Stimulated activated CD4-positive, alpha-beta T cell treated with anti-CD3 and anti-CD28 coated beads, Interleukin-1b, Interleukin-23, amount 100 ng/mL, for 24 hours (primary cell): ENCODE measurements around the gene PDXP.
A peak's percentile ranks its signal among the peaks of the same experiment; 100 is the strongest.
"Not testable (repeated sequence)": the region's sequence is repeated elsewhere in the genome, so short reads cannot be mapped to it uniquely, and the experiment has no call there.

Experiments
- DNase-seq, 4 experiments: peaks; one replicate each; pipeline ENCODE4 v3.0.0-alpha.2; 2020; ENCODE audit warnings: low read depth in 4 of 4, low spot score in 1 of 4

PDXP gene

DNA sequence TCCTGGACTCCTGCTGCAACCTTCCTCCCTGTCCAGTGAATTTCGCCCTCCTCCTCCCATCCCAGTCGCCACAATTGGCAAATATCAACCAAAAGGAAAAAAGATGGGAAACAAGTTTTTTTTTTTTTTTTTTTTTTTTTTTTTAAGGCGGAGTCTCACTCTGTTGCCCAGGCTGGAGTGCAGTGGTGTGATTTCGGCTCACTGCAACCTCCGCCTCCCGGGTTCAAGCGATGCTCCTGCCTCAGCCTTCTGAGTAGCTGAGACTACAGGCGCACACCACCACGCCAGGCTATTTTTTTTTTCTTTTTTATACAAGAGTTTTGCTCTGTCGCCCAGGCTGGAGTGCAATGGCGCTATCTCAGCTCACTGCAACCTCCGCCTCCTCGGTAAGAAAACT is 37.7 kb downstream of the PDXP start:
- DNase-seq = not testable (repeated sequence)

DNA sequence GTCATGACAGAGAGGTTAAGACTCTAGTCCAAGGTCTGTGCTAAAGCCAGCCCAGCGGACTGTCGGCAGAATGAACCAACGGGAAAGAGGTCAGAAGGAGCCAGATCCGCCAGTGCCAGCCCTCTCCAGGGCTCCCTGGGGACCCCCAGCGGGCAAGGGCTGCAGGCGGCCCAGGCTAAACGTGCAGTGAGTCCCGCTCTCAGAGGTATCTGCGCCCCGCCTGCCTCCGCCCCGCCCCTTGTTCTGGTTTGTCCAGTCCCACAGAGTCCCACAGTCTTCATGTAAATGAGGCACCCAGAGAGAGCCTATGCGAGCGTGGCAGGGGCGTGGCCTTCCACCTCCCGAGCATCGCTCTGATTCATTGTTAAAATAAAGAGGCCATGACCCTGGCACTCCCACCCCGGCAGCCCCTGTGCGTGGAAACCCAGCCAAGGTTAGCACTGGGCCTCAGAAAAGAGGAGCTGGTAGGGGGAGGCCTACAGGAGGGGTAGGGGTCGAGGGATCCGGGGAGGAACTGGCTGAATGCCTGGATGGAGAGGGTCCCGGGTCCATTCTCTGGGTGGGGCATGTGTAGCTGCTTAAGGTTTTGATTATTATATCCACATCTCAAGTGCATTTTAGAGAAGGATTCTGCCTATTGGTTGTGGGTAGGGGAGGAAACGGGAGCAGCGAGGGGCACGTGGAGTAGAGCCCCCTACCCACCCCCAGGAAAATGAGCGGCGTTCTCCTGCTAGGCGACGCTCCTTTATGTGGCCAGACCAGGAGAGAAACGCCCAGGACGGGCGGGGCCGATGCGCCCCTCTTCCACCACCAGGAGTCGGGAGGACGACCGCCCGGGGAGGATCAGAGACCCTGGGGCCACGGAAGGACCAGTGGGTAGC is 38.4 kb downstream of the PDXP start, which contains the start of gene TRIOBP:
Gene TRIOBP, plus strand, starts transcription at position 392 of the 881 bp plus-strand sequence. CDS start 4,318 bp downstream, outside the sequence.
- peak; percentile 57 to 90 (median 72) for DNase-seq

DNA sequence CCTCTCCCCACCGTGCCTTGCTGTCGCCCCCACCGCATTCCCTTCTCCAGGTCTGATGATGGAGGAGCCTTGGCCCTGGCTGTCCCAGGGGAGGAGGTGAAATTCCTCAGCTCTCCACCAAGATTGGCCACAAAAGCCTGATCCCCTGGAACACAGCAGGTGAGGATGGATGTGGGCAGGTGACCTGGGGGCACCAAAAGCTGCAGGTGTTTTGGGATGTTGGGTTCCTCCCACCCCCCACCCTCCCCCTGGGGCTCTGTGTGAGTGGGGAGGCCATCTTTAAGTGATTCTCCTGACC is 39.0 kb downstream of the PDXP start:
- no peak for DNase-seq

GRCh38 chr22:37701141-37701786 is 42.7 kb downstream of the PDXP start:
- DNase-seq = no peak

- no peak for DNase-seq
Observed at GRCh38 chr22:37703906-37704305, 45.4 kb downstream of the PDXP start.

- no peak for DNase-seq
Observed at GRCh38 chr22:37704645-37705044, 46.1 kb downstream of the PDXP start.

DNA sequence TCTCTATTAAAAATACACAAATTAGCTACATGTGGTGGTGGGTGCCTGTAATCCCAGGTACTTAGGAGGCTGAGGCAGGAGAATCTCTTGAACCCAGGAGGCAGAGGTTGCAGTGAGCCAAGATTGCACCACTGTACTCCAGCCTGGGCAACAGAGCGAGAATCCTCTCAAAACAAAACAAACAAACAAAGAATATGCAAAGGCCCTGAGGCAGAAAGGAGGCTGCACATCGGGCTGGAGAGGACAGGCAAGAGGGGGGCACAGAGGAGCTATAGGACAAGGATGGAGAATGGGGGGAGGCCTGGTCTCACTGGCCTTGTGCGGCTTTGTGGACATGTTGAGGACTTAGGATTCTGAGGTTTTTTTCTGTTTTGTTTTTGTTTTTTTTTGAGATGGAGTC is 46.7 kb downstream of the PDXP start:
- no peak for DNase-seq

DNA sequence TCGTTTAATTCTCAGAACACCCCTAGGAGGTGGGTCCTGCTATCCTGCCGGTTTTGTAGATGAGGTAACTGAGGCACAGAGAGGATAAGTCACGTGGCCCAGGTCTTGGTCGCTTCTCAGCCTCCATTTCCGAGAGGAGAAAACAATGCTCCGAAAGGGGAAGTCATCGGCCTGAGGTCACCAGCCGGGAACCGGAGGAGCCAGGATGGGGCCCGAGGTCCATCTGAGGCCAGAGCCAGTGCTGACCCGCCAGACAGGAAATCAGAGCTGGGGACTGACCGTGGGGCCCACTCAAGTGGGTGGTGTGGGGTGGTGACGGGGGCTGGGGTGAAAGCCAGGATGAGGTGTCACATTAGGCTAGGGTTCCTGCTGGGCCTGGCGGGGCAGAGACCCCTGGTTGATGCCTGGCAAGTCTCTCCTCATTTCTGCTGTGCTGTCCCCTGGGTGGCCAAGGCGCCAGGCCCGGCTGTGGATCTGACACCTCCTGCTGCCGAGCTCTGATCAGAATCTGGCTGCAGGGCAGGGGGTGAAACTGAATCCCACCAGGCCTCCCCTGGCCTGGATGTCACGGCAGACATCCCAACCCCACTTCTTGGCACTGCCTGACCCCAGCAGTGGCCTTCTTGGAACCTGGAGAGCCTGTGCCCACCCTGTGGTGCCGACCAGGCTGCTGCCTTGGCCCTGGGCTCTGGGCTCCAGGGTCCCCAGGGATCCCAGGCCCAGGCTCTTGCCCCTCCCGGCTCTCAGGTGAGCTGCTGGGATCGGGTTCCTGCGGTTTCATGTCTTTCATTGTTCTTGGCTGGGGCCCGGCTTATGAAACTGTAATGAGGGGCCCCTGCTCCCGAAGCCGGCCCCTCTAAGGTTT is 50.3 kb downstream of the PDXP start:
- DNase-seq = no peak

GRCh38 chr22:37709445-37709765 is 50.9 kb downstream of the PDXP start:
- DNase-seq = no peak

GRCh38 chr22:37710675-37711074 is 52.2 kb downstream of the PDXP start:
- DNase-seq = no peak

GRCh38 chr22:37711490-37711889 is 53.0 kb downstream of the PDXP start:
- no peak for DNase-seq

- no peak for DNase-seq
Observed at GRCh38 chr22:37713761-37714160, 55.2 kb downstream of the PDXP start.

DNA sequence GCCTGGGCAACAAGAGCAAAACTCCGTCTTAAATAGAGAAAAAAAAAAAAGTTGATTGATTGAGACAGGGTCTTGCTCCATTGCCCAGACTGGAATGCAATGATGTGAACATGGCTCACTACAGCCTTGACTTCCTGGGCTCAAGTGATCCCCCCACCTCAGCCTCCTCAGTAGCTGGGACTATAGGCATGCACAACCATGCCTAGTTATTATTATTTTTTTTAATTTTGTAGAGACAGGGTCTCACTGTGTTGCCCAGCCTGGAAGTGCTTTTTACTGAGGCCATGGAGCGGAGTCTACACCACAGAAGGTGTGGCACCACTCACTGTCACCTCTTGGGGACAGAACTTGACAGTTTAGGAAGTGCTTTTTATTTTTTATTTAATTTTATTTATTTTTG is 56.1 kb downstream of the PDXP start:
- no peak for DNase-seq

GRCh38 chr22:37715760-37716159 is 57.2 kb downstream of the PDXP start:
- no peak for DNase-seq
